Stimulated activated CD4-positive, alpha-beta T cell treated with anti-CD3 and anti-CD28 coated beads, Interleukin-12 subunit alpha, Interleukin-12 subunit beta, amount 100 ng/mL, for 24 hours (primary cell): Measurements from ENCODE around the gene MYADML2.
A peak's percentile ranks its signal among the peaks of the same experiment; 100 is the strongest.
"Not testable (repeated sequence)": the region's sequence is repeated elsewhere in the genome, so short reads cannot be mapped to it uniquely, and the experiment has no call there.

Experiments used
- DNase-seq, 2 experiments: peaks; one replicate each; pipeline ENCODE4 v3.0.0-alpha.2; 2020; ENCODE audit warnings: low read depth in 2 of 2

The MYADML2 gene

DNA sequence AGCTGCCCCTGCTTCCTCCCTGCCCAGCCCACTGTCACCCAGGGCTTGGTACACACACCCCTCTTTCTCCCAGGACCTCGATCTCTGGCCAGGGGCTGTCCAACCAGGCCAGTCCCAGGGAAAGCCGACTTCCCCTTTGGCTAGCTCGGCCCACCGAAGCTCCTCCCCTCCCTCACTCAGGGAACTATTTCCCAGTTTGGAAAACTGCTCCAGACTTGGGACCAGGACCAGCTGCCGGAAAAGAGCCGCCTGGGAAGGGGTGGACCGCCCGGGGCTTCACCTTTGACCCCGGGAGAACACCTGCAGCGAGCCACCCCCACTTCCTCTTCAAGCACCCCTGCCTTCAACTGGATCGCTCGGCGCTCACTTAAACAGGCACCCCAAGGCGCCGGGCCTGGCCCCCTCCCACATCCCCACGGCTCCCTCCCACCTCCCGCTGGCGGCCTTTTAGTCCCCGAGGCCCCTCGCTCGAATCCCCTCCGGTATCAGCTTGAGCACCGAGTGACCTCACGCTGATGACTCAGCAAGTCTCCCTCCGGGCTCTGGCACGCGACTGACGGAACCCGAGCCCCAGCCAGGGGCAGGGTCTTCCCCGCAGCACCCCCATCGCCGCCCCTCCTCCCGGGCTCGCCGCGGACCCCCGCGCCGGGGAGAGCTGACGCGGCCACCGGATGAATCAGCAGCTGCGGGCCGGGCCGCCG lies 20.4 kb downstream of the MYADML2 start:
- DNase-seq = peak; percentile 43 to 54

DNA sequence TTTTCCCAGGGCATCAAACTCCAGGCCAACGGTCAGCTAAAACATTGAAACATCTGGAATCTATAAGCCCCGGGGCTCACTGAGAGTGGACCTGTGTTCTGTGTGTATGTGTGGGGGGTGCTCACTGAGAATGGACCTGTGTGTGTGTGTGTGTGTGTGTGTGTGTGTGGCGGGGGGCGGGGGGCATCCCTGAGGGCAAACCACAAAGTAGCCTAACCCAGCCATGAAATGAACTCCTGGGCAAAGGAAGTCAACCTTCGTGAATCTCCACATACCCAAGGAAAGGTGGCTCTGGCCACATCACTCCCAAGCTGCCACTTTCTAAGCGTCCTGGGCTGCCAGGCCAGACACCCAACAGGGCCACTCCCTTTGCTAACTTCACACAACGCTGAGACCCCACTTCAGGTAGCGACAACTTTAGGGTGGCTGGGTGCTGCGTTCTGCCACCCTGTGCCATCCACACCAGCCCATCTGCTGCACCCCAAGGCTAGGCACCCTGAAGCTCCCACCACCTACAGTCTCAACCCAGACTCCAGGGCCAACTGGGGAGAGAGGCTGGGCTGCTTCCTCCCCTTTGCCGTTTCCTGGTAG lies 21.1 kb downstream of the MYADML2 start:
- no peak for DNase-seq

DNA sequence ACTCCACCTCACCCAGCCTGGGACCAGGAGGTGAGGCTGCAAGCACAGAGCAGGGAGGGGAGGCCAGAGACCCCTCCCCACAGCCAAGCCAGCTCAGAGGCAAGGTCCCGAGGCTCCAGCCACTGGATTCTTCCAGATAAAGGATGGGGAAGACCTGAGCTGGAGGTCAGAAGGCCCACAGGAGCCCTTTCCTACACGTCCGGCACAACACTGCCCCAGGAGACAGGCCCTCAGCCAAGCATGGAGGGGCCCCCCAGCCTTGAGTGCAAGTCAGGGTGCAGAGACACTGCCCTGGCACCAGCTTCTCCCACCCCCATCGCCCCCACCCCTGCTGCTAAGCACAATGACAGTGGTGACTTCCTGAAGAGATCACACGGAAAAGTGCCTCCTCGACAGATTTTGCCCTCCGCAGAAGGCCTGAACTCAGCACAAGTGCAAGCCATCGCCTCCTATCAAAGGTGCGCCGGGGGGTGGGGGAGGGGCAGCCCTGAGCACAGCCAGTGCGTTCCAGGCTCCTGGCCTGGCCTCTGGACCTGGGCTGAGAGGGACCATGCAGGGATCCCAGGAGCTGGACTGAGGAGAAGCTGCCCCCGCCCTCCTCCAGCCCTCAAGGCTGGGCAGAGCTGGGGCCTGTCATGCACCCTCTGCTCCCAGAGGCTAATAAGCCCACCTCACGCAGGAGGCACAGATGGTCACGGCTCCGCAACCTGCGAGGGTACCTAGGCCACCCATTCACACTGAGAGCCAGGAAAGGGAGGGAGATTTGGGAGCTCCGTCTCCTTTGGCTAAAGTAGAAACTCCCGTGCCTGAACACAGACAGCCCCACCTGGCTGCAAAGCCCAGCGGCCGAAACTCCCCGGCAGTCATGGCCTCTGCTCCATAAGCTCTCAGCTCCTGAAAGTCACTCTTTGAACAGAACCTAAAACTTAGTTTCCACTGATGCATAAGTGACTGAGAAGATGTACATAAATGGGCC lies 22.2 kb downstream of the MYADML2 start:
- no peak for DNase-seq

DNA sequence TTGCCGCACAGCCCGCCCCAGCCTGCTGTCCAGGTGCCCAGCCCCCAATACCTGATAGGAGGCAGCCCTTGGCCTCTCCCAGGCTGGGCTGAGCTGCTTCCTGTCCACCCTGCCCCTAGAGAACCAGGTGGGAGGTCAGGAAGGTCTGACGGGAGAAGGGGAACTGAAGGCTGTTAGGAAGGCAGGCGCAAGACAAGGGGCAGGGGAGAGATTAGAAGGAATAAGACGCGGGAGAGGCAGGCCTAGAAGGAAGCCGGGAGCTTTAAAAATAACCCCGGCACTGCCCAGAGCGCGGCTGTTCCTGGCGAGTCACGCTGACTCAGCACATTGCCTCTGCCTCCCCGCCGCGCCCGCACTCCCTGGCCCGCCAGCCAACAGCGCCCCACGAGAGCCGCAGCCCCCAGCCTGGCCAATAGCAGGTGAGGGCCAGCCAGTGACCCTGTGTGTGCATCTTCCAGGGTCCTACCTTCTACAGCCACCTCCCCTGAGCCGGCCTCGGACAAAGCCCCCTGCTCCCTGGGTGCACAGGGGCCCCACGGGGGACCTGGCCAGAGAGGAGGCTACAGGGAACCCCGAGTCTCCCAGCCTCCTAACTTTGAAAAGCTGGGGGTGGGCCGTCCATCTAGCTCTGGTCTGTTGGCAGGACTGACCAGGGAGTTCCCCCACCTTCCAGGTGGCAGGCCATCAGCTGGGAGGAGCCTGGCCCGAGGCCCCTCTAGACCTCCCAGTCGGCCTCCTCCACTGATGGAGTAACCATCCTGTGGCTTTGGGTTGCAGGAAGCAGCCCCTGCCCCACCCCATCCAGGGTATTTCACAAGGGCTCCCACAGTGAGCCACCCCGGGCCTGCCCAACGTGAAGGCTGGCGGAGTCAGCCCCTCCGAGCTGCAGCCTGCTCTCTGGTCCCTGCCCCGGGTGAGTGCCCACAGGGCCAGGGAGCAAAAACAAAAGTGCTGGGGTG lies 23.5 kb downstream of the MYADML2 start:
- DNase-seq = no peak

DNA sequence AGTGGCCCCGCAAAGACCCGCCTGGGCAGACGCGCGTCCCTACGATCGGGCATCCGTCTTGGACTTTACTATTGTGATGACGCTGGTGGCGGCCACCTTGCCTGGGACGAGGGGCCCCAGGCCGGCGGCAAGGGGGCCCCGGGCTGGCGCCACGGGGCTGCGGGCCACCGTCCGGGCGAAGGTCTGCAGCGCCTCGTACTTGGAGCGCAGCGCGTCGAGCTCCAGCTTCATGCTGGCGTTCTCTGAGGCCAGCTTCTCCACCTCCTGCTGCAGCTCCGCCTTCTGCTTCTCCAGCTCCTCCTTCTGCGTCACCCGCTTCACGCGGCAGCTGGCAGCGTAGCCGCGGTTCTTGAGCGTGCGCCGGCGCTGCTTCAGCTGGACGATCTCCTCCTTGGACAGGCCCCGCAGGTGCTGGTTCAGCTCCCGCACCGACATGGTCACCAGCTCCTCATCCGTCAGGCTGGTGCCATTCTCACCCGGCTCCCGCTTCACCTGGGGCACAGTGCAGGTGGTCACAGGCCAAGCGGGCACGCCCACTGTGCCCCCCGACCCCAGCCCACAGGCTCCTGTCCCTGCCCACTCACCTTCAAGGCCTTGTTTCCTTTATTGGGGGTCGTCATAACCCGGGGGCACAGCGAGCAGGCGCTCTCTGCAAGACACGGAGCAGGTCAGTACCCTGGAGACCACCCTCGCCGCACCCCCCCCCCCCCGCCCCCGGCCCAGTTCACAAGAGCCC lies 24.3 kb downstream of the MYADML2 start:
- no peak for DNase-seq

DNA sequence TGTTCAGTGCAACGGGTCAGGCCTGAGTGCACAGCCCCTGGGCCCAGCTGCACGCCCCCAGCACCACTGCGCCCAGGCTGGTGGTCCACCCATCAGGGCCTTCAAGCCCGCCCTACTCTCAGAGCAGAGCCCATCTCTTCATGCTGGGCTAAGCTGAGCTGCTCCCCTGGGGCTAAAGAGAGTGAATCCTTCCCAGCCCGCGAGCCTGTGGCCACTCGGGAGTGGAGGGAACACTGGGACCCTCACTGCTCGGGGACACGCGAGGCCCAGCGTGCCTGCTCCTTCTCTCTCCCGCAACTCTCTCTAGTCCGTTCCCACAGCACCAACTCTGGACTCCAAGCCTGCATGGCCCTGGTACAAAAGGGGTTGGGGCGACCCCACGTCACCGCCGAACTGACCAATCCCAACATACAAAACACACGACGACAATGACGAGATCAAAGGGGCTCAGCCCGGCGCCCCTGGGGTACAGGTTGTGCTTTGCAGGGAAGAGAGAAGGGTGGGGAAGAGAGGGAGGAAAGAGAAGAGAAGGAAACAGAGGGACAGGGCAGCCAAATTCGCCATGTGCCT lies 25.0 kb downstream of the MYADML2 start:
- DNase-seq = no peak

DNA sequence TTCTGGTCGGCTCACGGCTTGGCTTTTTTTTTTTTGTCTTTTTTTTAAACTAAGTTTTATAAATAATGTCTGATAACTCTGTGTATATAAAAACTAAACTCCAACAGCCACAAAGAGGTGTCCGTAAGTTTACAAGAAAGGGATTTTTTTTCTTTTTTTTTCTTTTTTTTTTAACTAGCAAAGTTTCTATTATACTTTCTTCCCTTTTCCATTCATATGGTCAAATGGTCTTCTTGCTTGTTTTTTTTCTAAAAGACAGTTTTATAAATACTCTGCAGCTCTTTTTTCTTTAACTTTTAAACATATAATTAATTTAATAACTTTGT lies 25.5 kb downstream of the MYADML2 start:
- no peak for DNase-seq

DNA sequence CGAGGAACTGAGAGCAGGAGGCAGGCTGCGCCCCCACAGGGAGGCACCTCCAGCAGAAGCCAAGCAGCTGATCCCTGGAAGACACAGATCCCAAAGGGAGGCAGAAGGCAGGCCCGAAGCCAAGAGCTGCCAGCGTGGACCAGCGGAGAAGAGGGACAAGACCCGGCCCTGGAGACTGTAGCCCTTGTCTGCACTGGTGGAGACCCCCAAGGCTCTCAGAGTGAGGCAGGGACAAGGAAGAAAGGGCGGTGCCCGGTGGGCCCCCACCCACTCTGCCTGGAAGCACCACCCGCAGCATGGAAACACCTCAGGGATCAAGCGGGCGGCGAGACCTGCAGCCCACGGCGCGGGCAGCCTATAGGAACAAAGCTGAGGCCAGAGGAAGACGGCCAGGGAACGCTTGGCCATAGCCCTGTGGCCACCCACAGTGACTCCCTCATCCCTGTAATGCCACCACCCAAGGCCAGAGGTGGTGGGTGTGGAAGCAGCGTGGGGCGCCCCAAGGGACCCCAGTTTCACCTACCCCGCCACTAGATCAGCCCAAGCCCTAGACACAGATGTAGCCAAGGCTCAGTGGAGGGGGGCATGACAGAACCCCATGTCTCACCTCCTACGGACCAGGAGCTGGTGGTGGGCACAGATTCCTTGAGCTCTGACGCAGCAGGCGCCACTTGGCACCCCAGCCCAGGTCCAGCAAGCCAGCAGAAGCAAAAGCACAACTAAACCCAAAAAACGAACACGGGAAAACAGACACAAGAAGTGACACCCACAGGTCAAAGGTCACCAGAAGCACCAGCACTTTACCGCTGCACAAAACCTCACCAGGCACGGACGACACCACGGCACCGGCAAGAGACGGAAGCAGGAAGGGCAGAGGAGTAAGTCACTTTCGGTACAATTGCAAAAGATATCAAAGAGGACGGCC lies 26.2 kb downstream of the MYADML2 start:
- DNase-seq = no peak

DNA sequence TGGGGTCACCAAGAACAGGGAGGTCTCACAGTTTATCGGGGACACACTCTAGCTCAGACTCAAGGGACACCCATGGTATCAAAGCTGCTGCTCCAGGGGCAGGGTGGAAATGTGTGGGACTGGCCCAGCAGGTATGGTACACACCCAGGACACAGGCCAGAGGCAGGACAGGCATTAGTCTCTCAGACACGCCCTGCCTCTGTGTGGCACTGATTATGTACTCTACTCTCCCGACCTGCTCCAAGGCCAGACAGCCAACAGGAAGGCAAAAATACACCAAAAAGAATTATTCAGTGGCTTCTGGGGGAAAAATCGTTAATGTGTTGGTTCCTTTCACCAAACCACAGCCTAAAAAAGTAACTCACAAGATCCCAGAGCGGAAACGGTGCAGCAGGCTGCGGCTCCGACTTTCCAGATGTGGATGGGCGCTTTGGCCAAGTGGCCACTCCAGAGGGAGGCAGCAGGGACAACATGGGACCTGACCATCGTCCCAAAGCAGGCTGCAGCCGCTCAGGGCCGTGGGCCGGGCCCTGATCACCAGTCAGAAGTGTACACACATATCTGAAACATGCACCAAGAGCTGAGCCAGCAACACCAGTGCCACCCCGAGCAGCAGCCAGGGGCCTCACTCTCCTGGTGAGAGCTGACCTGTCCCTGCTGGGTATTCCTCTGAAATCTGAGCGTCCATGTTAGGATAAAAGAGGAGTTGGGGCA lies 28.0 kb downstream of the MYADML2 start:
- DNase-seq = no peak

DNA sequence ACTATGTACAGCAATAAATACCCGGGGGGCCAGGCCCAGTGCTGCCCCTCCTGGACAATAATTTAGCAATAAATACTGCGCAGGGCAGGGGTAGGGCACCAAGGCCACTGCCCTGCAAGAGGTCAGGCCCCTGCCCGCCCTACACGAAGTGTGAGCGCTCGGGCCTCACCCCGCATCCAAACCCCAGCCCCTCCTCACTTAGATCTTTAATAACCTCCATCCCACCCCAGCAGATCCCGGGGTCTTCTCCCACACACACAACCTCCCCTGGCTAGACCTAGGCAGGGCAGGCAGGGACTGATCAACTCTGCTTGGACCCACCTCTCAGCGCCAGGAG lies 28.7 kb downstream of the MYADML2 start:
- not testable (repeated sequence) for DNase-seq

DNA sequence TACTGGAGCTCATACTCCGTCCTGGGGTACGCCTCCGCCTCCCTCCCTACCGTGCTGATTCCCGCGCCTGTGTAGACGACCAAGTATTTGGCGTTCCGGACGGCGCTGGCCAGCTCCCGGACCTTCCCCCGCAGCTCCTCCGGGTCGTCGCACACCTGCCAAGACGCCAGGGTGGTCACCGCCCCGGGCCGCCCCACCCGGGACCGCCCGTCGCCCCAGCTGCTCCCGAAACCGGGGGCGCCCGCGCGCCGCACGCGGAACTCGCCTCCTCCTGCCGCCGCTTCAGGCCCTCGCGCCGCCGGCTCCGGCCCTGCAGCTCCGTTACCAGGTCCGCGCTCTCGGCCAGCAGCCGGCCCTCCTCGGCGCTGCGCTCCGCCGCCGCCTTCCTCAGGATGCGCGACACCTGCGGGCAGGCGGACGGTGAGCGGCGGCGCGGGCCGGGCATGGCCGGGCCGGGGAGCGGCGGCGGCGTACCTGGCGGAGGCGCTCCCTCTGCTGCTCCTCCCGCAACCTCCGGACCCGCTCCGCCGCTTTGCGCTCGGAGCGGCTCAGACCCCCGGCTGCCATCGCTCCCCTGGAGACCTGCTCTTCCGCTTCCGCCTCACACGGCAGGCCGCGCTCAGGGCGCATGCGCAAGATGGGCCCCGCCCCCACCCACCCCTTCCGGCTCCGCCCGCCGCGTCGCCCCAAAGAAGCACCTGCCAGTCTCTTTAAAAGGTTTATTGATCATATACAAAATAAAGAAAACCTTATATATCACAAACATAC lies 29.3 kb downstream of the MYADML2 start, which contains the start of gene SIRT7:
SIRT7 (minus strand) TSS at position 612 of the 768 bp plus-strand sequence; CDS start at position 567, 45 bp downstream.
- DNase-seq = peak; percentile 61 to 65

DNA sequence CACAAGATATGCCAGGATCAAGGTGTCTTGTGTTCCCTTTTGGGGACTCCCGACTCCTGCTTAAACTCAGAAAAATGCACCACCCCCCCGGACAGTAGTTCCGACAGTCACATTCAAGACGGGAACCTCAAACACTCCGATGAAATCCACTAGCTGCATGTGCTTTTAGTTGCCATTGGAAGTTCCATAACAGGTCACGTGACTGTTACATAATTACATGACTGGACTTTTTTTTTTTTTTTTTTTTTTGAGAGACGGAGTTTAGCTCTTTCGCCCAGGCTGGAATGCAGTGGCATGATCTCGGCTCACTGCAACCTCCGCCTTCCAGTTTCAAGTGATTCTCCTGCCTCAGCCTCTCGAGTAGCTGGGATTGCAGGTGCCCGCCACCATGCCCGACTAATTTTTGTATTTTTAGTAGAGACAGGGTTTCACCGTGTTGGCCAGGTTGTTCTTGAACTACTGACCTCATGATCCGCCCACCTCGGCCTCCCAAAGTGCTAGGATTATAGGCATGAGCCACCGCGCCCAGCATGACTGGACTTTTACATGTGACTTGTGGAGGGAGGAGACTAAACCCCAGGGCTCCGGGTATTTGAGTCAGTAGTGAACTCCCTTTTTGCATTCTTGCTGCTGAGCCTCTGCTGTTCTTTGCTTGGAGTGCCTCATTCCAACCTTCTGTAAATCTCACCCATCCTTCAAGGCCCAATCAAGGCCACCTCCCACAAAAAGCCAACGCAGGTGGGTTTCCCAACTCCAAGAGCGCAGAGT lies 30.6 kb downstream of the MYADML2 start:
- no peak for DNase-seq

DNA sequence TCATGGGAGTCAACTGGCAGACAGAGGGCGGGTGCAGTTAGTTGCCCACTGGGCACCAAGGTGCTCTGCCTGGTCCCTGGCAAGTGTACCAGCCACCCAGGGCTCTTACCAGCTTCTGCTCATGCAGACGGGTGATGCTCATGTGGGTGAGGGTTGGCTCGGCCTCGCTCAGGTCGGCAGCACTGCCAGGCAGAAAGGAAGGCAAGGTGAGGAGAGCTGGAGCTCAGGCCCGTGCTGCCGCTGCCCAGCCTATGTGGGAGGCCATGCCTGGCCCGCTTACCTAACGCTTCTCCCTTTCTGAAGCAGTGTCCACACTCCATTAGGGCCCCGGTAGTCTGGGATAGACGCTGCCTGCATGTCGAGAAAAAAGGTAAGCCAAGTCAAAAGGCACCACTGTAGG lies 31.7 kb downstream of the MYADML2 start:
- no peak for DNase-seq

DNA sequence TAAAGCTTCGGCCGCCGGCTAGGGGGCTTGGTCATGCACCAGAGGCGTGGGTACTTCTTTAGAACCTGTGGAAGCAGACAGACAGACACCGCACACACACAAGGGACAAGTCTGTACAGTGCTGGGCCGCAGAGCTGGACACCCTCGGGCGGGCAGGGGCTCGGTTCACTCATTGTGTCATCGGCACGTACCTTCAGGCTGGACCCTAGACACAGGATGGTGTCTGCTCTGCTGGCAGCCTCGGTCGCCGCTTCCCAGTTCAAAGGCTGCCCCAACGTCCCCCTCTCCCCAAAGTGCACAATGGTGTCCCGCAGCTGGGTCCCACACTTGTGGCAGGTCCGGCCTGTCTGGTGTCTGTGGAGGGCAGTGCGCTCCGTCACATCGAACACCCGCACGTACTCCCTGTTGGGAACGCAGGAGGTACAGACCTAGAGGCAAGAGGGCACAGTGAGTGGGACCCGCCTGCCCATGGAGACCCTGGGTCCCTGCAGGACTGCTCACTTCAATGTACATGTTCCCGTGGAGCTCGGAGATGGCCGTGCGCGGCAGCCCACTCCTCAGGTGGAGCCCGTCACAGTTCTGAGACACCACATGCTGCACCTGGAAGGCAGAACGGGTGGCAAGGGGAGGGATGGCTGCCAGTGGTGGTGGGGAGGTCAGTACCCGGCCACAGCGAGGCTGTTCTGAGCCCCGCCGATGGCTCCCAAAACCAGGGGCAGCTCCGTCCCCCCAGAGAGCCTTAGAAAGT lies 32.8 kb downstream of the MYADML2 start:
- no peak for DNase-seq

DNA sequence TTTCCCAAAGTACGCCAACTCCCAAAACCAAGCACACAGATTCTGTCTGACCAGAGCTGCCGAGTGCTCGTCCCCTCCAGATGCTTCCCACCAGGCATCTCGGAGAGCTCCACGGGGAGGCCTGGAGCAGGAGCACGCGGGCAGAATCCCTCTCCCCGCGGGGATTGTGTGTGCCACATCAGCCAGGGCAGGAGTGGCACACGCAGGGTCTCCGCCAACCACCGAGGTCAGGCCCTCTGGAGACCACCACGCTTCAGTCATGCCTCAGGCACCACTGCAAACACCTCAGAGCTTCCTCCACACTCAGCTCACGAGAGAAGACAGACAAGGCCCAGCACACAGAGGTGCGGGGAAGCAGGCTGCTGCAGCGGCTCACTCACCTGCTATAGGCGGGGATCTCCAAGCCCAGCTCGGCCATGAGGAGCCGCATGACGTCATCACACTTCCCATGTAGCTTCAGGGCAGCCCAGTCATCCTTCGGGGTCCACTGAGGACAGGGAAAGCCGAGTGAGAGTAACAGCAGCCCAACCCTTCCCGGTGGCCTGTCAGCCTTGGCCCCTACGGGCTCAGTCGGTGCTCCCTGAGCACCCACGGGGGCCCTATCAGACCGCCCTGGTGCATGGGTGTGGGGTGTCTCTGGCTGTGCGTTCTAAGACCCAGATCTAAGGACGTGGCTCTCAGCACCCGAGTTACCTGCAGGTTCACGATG lies 33.5 kb downstream of the MYADML2 start:
- no peak for DNase-seq
